PC-9 (cell line): ENCODE data around the gene SNAP47.

ENCODE experiments used
- EZH2 ChIP-seq: fragments of 200-600 bp; sonication (generic); IDR thresholded peaks from 2 replicates; pipeline ENCODE4 v1.8.0; 2017; ENCODE audit warnings: antibody characterized with exemption, low read depth
- TF ChIP-seq, protein P1 (sequence below): fragments of 200-600 bp; sonication (generic); conservative IDR thresholded peaks from 2 replicates; pipeline ENCODE4 v1.6.1; 2017; ENCODE audit warnings: mixed run types, antibody characterized with exemption, mild to moderate bottlenecking, moderate library complexity

DNA sequence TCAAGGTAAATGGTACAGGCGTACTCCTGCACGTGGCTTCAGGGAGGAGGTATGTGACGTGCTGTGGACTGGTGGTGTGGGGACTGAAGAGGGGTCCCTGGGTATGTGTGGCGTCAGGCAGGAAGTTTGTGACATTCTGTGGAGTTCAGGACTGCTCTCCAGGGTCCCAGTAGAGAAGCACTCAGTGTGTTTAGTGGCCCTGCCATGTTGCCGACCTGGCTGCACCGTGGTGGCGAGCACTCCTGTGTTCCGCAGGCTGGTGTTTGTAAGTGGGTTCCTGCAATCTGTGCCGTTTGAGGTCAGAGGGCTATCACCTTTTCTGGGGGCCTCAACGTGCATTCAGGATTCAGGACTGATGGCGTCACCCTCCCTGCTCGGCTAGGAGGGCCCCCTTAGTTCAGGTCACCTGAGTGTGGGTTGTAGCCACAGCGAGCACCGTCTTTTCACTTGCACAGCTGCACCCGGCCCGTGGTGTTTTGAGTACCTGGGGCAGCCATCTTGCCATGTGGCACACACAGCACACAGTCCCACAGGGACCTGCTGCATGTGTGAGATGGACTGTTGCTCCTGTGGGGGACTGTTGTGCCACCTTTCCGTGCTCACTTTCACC is 26.5 kb downstream of the SNAP47 start:
- TF ChIP-seq, protein P1, sequence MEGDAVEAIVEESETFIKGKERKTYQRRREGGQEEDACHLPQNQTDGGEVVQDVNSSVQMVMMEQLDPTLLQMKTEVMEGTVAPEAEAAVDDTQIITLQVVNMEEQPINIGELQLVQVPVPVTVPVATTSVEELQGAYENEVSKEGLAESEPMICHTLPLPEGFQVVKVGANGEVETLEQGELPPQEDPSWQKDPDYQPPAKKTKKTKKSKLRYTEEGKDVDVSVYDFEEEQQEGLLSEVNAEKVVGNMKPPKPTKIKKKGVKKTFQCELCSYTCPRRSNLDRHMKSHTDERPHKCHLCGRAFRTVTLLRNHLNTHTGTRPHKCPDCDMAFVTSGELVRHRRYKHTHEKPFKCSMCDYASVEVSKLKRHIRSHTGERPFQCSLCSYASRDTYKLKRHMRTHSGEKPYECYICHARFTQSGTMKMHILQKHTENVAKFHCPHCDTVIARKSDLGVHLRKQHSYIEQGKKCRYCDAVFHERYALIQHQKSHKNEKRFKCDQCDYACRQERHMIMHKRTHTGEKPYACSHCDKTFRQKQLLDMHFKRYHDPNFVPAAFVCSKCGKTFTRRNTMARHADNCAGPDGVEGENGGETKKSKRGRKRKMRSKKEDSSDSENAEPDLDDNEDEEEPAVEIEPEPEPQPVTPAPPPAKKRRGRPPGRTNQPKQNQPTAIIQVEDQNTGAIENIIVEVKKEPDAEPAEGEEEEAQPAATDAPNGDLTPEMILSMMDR: no peak
- no peak for TF ChIP-seq EZH2
